Trophoblast cell (in vitro differentiated cells and primary cell): ENCODE data around the gene QSOX1.

ENCODE experiments used
- DNase-seq, 2 donors: peaks; one replicate each; pipeline ENCODE4 v3.0.0-alpha.2; 2016
- H2AFZ ChIP-seq: 2 replicates; pipeline ENCODE4 v1.6.1; 2013; ENCODE audit warnings: low read length, moderate library complexity, mild to moderate bottlenecking; ENCODE audit not compliant: insufficient read depth, poor library complexity
- H2AK5ac ChIP-seq: 2 replicates; pipeline ENCODE4 v1.6.1; 2013; ENCODE audit warnings: mild to moderate bottlenecking, low read length
- H2BK120ac ChIP-seq: 2 replicates; pipeline ENCODE4 v1.6.1; 2013; ENCODE audit warnings: low read length, mild to moderate bottlenecking, moderate library complexity; ENCODE audit not compliant: insufficient read depth, poor library complexity
- H2BK12ac ChIP-seq: 2 replicates; pipeline ENCODE4 v1.6.1; 2013; ENCODE audit warnings: mild to moderate bottlenecking, low read length, moderate library complexity
- H2BK5ac ChIP-seq: 2 replicates; pipeline ENCODE4 v1.6.1; 2013; ENCODE audit warnings: low read length, low read depth, moderate library complexity, mild to moderate bottlenecking; ENCODE audit not compliant: poor library complexity
- H3K14ac ChIP-seq: 2 replicates; pipeline ENCODE4 v1.6.1; 2013; ENCODE audit warnings: mild to moderate bottlenecking, low read length
- H3K18ac ChIP-seq: 2 replicates; pipeline ENCODE4 v1.6.1; 2013; ENCODE audit warnings: mild to moderate bottlenecking, low read length
- H3K23ac ChIP-seq: 2 replicates; pipeline ENCODE4 v1.6.1; 2013; ENCODE audit warnings: low read length
- H3K27ac ChIP-seq: 2 replicates; pipeline ENCODE4 v1.5.1; 2013; ENCODE audit warnings: low read depth, mild to moderate bottlenecking, inconsistent platforms, low read length, moderate library complexity
- H3K27me3 ChIP-seq: 2 replicates; pipeline ENCODE4 v1.6.1; 2013; ENCODE audit warnings: inconsistent platforms, mild to moderate bottlenecking, low read length, moderate library complexity; ENCODE audit not compliant: insufficient read depth
- H3K36me3 ChIP-seq, 2 experiments: 1 replicate in 1 of 2; 2 replicates in 1 of 2; pipeline ENCODE4 v1.6.1; 2013; ENCODE audit warnings: low read length in 2 of 2, mild to moderate bottlenecking in 2 of 2, moderate library complexity in 1 of 2; ENCODE audit not compliant: insufficient read depth in 2 of 2, control insufficient read depth in 1 of 2
- H3K4ac ChIP-seq: 2 replicates; pipeline ENCODE4 v1.6.1; 2013; ENCODE audit warnings: low read depth, mild to moderate bottlenecking, low read length, moderate library complexity
- H3K4me1 ChIP-seq, 2 experiments: 1 replicate in 1 of 2; 2 replicates in 1 of 2; pipeline ENCODE4 v1.6.1; 2013; ENCODE audit warnings: low read length in 2 of 2, mild to moderate bottlenecking in 2 of 2, moderate library complexity in 1 of 2; ENCODE audit not compliant: insufficient read depth in 2 of 2, control insufficient read depth in 1 of 2
- H3K4me2 ChIP-seq: 2 replicates; pipeline ENCODE4 v1.6.1; 2013; ENCODE audit warnings: inconsistent platforms, mild to moderate bottlenecking, low read length, moderate library complexity
- H3K4me3 ChIP-seq: 2 replicates; pipeline ENCODE4 v1.5.1; 2013; ENCODE audit warnings: mild to moderate bottlenecking, low read depth, low read length, inconsistent platforms
- H3K79me1 ChIP-seq: one replicate; pipeline ENCODE4 v1.6.1; 2013; ENCODE audit warnings: low read length
- H3K79me2 ChIP-seq: 2 replicates; pipeline ENCODE4 v1.6.1; 2013; ENCODE audit warnings: low read length, mild to moderate bottlenecking; ENCODE audit not compliant: control insufficient read depth, insufficient read depth, poor library complexity
- H3K9ac ChIP-seq: 2 replicates; pipeline ENCODE4 v1.6.1; 2013; ENCODE audit warnings: mild to moderate bottlenecking, low read length
- H3K9me3 ChIP-seq: 2 replicates; pipeline ENCODE4 v1.6.1; 2013; ENCODE audit warnings: low read depth, mild to moderate bottlenecking, control low read depth, inconsistent platforms, low read length; ENCODE audit not compliant: insufficient read depth
- H4K12ac ChIP-seq: 2 replicates; pipeline ENCODE4 v1.6.1; 2013; ENCODE audit warnings: low read depth, mild to moderate bottlenecking, low read length, moderate library complexity
- H4K8ac ChIP-seq: 2 replicates; pipeline ENCODE4 v1.6.1; 2013; ENCODE audit warnings: low read depth, mild to moderate bottlenecking, low read length, moderate library complexity
- H4K91ac ChIP-seq: one replicate; pipeline ENCODE4 v1.6.1; 2013; ENCODE audit warnings: low read depth, mild to moderate bottlenecking, low read length, moderate library complexity
- WGBS: extraction: QIAGEN DNeasy Blood & Tissue Kit; methylation state at CpG from one replicate; pipeline ENCODE4 v1.1.7; 2013; ENCODE audit warnings: missing lambda C conversion rate; ENCODE audit not compliant: insufficient read length, insufficient coverage; ENCODE audit errors: extremely low coverage; 5-methylcytosine and 5-hydroxymethylcytosine counted together

The QSOX1 gene

DNA sequence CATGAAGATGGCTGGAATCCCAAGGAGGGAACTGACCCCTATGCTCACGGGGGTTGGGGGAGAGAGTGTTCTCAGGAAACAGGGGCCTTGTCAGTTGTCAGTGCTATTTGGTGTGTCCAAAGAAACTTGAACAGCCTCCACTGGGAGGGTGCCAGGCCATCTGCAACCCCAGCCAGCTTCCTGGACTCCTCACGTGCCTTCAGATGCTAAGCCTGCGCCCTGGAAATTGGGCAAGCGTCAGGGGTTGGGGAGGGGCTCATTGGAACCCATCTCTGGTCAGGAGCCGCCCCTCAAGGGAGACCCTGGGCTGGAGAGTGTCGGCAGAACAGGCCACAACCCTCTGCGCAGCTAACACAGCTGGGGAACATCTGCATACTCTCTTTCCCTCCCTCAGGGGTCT is 62.3 kb downstream of the QSOX1 start:
- H3K36me3 ChIP-seq, result no peaks in the 10 kb centered on the region
- no peaks in the 10 kb centered on the region for H3K79me1 ChIP-seq
- no peak overlapping the region for H2BK120ac ChIP-seq
- no CpG with 5 or more reads among the region's 7 CpGs for WGBS
- DNase-seq, result no peak
- no peaks in the 10 kb centered on the region for H3K4me1 ChIP-seq
- no peak overlapping the region for H2BK12ac ChIP-seq
- H4K8ac ChIP-seq, result no peak overlapping the region
- H3K79me2 ChIP-seq, result no peaks in the 10 kb centered on the region
- H3K27me3 ChIP-seq, result no peaks in the 10 kb centered on the region
- no peaks in the 10 kb centered on the region for H3K9me3 ChIP-seq
- H3K27ac ChIP-seq, result no peak overlapping the region
- no peak overlapping the region for H3K4me2 ChIP-seq
- H3K23ac ChIP-seq, result no peak overlapping the region
- no peak overlapping the region for H4K12ac ChIP-seq
- H2AFZ ChIP-seq, result no peak overlapping the region
- H2BK5ac ChIP-seq, result no peak overlapping the region
- no peak overlapping the region for H3K4me3 ChIP-seq
- H3K4ac ChIP-seq, result no peak overlapping the region
- no peak overlapping the region for H4K91ac ChIP-seq
- H3K14ac ChIP-seq, result no peak overlapping the region
- H2AK5ac ChIP-seq, result no peak overlapping the region
- no peak overlapping the region for H3K18ac ChIP-seq
- no peak overlapping the region for H3K9ac ChIP-seq

DNA sequence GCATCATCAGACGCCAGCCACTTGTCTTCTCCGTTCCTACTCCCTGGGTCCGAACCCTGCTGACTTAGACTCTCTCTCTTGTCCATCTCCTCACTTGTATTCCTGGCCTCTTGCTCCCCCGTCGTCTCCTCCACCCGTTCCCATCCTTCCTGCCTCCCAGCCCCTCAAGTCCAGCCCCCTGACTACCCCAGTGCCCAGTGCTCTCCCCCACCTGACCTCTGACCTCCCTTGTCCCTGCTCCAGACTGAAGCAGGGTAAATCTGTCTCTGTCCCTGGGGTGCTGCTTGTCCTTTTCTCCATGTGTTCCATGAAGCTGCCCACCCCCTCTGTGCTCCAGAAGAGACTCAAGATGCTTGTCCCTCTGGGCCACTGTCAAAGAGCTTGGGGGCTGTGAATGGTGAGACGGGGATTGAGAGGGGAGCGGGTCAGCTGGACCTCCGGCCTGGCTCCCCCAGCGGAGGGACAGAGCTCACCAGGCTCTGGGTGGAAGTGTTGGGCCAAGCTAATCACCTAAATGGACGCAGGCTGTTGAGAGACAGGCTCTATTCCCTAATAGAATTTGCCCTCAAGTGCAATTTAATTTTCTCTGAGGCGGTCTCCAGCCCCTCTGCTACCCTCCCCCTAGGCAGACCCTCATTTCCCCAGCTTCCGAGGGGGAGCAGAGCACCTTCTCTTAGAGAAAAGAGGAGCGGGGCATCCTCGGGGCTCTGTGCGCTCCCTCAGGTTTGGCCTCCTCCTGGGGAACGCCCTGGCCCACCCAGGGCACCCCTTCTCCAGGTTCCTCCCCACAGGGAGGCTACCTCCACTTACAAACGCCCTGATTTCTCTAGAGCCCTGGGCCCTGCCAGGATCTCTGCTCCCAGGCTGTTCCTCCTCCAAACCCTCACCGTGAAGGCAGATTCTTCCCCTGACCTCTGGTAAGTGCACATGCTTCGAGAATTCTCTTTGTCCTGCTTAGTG is 64.4 kb downstream of the QSOX1 start:
- H3K79me2 ChIP-seq, result no peaks in the 10 kb centered on the region
- no peak overlapping the region for H3K4me2 ChIP-seq
- H3K79me1 ChIP-seq, result no peaks in the 10 kb centered on the region
- no peaks in the 10 kb centered on the region for H3K36me3 ChIP-seq
- H3K23ac ChIP-seq, result no peak overlapping the region
- no peak overlapping the region for H3K4me3 ChIP-seq
- no peak overlapping the region for H3K9ac ChIP-seq
- no peak overlapping the region for H3K14ac ChIP-seq
- H2BK5ac ChIP-seq, result no peak overlapping the region
- H4K8ac ChIP-seq, result no peak overlapping the region
- H3K4me1 ChIP-seq, result no peaks in the 10 kb centered on the region
- no peak overlapping the region for H2AFZ ChIP-seq
- no peak overlapping the region for H2BK12ac ChIP-seq
- H3K27me3 ChIP-seq, result no peaks in the 10 kb centered on the region
- no peak overlapping the region for H3K4ac ChIP-seq
- H3K27ac ChIP-seq, result no peak overlapping the region
- H3K9me3 ChIP-seq, result no peaks in the 10 kb centered on the region
- H3K18ac ChIP-seq, result no peak overlapping the region
- no peak overlapping the region for H2AK5ac ChIP-seq
- no peak overlapping the region for H4K91ac ChIP-seq
- H2BK120ac ChIP-seq, result no peak overlapping the region
- no CpG with 5 or more reads among the region's 20 CpGs for WGBS
- H4K12ac ChIP-seq, result no peak overlapping the region
- DNase-seq, result no peak

DNA sequence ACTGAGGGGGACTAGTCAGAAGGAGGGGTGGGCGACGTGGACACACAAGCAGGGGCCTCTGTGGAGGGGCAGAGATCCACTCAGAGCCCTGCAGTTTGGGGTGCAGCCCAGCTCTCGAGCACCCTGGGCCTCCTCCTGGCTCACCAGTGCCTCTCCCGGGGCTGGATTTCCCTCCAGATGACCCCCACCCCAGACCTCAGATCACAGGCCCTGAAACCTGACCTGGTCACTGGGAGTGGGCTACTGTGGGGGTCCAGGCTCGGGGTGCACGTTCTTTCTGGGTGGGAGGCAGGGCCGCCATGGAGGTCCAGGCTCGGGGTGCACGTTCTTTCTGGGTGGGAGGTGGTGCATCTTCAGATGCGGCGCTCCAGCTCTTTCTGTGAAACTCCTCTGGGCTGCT is 65.1 kb downstream of the QSOX1 start:
- H4K91ac ChIP-seq, result no peak overlapping the region

DNA sequence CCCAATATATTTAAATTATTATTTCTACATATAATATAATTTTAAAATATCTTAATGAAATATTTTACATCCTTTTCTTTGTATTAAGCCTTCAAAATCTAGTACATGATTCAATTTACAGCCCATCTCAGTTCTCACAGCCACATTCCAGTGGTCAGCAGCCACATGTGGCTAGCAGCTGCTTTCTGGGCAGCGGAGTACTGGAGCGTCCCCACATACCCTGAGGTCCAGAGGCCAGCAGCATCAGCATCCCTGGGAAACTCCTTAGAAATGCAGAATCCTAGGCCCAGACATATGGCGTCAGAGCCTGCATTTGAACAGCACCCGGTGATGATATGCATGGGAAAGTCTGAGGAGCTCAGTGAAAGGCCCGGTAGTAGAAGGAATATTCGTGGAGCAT is 66.8 kb downstream of the QSOX1 start:
- Histone ChIP-seq H2BK12ac (no peak overlapping the region), H3K9ac (no peak overlapping the region), H2AFZ (no peak overlapping the region), H2AK5ac (no peak overlapping the region), H3K27me3 (no peaks in the 10 kb centered on the region), H3K36me3 (no peaks in the 10 kb centered on the region), H3K9me3 (no peaks in the 10 kb centered on the region), H3K79me2 (no peaks in the 10 kb centered on the region), H3K27ac (no peak overlapping the region), H3K4me1 (no peaks in the 10 kb centered on the region), H3K23ac (no peak overlapping the region), H3K14ac (no peak overlapping the region), H3K4ac (no peak overlapping the region), H3K79me1 (no peaks in the 10 kb centered on the region), H3K4me2 (no peak overlapping the region), H4K8ac (no peak overlapping the region), H4K91ac (no peak overlapping the region), H2BK5ac (no peak overlapping the region), H3K18ac (no peak overlapping the region), H4K12ac (no peak overlapping the region), H2BK120ac (no peak overlapping the region), H3K4me3 (no peak overlapping the region)
- DNase-seq, result no peak
- WGBS, result no CpG with 5 or more reads among the region's 6 CpGs

More for the DNA sequence above, 65.1 kb downstream of the QSOX1 start:
- H3K9me3 ChIP-seq, result no peaks in the 10 kb centered on the region
- no peak overlapping the region for H3K4me2 ChIP-seq
- H3K4me3 ChIP-seq, result no peak overlapping the region
- no peaks in the 10 kb centered on the region for H3K79me1 ChIP-seq
- no peak overlapping the region for H2BK12ac ChIP-seq
- H4K12ac ChIP-seq, result no peak overlapping the region
- H3K18ac ChIP-seq, result no peak overlapping the region
- DNase-seq, result no peak
- no peak overlapping the region for H3K23ac ChIP-seq
- H2BK120ac ChIP-seq, result no peak overlapping the region
- H3K27ac ChIP-seq, result no peak overlapping the region
- H3K4ac ChIP-seq, result no peak overlapping the region
- no CpG with 5 or more reads among the region's 11 CpGs for WGBS
- no peak overlapping the region for H2AFZ ChIP-seq
- H3K14ac ChIP-seq, result no peak overlapping the region
- no peaks in the 10 kb centered on the region for H3K79me2 ChIP-seq
- H3K27me3 ChIP-seq, result no peaks in the 10 kb centered on the region
- H3K36me3 ChIP-seq, result no peaks in the 10 kb centered on the region
- H2AK5ac ChIP-seq, result no peak overlapping the region
- no peaks in the 10 kb centered on the region for H3K4me1 ChIP-seq
- no peak overlapping the region for H3K9ac ChIP-seq
- no peak overlapping the region for H2BK5ac ChIP-seq
- no peak overlapping the region for H4K8ac ChIP-seq
